GM21786 (cell line): Measurements from ENCODE around the gene MRPS5.

ENCODE experiments used
- ATAC-seq: cut with Tn5 transposase; IDR thresholded peaks from one replicate; pipeline ENCODE4 v1.9.1; 2021; ENCODE audit not compliant: unreplicated experiment

MRPS5 gene

DNA sequence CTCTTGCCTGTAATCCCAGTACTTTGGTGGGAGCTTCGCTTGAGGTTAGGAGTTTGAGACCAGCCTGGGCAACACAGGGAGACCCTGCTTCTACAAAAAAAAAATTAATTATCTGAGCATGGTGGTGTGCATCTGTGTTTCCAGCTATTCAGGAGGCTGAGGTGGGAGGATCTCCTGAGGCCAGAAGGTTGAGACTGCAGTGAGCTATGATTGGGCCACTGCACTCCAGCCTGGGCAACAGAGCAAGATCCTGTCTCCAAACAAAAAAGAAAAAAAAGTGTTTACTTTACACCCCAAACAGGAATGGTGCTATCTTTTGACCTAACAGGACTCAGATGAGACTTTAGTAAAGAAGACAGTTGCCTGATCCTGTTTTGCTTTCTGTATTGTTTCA is 60.5 kb downstream of the MRPS5 start:
- no peak for ATAC-seq

DNA sequence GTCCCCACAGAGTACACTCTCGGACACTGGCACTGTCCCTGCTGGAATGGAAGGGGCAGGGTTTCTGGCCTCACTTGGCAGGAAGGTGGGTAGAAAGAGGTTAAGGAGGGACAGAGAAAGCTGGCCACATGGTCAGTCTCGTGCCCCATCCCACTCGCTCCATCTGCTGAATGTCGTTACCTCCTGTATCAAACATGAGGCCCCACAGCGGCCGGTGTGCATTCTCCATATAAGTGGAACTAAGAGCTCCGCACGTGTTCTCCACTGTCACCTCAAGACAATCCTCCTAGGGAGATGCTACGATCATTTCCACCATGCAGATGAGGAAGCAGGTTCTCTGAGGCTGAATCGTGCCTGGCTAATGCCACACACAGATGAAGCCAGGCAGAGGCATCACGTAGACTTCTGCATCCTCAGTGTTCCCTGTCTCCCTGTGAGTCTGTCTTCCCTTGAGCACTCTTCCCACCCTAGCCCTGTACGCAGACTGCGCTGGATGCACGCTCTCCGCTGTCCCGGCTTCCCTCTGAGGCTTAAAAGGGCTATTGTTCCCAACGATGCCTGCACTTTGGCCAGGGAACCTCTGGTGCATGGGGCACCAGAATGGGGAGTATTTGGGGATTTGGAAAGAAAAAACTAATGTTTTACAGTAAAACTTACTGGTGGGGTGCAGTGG is 61.0 kb downstream of the MRPS5 start:
- no peak for ATAC-seq

DNA sequence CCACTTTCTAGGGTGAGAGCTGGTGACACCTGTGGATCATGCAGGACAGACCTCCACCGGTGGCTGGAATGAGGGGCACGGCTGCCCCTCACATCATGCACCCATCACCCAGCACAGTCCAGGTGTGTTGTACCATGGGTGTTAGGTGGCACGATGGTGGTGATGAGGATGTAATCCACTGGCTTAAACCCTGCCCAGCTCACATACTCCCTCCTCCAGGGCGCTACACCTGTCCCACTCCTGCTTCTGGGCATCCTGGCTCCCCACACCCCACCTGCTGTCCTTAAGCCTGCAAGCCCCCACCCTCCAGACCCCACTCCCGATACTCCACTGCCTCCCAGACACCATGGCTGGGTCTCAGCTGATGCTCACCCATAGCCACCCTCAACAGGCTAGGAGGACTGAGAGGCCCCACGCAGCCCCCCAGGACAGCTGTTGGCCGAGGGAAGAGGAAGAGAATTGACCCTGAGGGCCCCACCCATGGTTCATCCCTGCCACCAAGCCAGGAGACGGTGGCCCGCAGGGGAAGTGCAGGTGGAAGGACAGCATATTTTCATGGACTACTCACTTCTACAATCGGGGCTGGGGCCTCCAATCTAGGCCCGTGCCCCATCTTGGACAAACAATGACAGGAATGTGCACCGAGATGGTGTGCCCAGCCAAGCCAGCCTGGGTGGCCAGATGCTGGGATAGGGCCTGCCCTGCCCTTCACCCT is 61.8 kb downstream of the MRPS5 start:
- ATAC-seq: no peak

DNA sequence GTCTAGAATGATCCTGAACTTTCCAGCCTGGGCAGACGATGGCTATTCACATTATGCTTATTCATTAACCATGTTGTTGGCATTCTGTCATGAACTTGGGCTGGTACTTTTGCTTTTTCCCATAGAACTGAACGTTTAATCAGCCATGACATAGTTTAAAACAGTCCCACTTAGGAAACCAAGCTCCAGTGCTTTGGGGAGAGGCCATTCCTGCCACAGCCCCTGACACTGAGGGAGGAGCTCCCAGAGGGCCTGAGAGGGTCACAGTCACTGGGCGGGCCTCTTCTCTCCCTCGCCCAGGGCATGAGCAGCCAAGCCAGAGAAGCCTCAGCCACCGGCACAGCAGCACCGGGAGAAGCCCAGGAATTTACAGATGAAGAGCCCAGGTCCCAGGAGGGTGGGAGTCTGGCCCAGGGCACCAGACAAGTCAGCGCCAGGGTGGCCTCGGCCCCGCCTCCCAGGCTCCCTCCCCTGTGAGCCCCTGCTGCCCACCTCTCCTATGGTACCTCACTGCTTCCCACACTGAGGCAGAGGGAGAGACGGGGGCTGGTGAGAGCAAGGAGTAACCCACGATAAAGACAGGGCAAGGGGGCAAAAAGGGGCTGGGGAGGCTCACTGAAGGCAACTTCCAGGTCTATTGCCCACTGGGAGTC is 62.5 kb downstream of the MRPS5 start:
- no peak for ATAC-seq

DNA sequence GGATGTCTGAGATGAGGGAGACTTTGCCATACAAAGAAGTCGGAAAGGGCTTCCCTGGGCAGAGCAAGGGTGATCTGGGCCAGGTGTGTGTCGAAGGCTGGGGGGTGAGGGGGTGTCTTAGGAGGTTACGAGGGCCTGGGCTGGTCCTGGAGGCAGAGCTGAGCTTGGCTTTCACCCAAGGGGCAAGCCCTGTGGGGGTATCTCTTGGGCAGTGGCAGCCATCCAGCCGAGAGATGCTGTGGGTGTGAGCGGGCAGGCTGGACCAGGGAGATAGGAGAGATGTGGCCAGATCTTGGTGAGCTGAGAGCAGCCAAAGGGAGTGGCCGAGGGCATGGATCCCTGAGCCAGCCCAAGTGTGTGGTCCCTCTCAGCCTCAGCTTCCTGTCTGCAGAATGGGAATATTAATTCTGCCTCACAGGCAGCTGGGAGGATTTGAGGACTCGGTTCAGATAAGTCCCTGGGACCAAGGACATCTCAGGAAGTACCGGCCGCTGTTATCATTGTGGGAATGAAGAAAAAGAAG is 63.1 kb downstream of the MRPS5 start:
- ATAC-seq: no peak

DNA sequence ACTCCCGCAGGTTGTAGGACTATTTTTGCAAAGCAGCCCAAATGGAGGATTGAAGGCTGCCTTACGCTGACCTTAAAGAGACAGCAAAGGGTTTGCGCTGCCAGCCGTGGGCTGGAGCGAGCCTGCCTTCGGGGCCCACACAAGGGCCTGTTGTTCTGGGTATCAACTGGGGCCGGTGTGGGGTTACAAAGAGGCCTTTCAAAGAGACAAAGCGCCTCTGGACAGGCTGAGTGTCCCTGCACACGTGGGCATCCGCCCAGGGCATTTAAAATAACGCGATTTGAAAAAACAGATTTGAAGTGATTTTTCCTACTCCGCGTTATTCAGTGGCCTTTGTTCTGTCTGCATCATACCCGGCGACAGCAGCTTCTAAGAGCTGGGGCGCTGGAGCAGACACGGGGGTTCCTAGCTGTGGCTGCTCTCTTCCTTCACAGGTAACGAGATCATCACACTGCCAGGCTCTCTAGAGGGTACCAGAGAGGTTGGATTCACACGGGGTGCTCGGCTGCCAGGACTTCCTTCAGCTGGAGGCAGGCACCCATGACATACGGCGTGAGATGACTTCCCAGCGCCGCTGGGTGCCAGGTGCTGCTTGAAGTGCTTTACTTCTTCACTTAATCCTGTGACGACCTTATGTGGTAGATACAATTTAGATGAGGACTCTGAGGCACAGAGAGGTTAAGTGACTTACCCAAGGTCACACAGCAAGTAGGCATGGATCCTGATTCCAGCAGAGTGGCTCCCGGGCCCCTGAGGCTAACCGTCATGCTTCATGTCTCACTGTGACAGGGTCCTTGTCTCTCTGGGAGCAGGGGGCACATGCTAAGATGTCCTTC is 63.9 kb downstream of the MRPS5 start:
- no peak for ATAC-seq

DNA sequence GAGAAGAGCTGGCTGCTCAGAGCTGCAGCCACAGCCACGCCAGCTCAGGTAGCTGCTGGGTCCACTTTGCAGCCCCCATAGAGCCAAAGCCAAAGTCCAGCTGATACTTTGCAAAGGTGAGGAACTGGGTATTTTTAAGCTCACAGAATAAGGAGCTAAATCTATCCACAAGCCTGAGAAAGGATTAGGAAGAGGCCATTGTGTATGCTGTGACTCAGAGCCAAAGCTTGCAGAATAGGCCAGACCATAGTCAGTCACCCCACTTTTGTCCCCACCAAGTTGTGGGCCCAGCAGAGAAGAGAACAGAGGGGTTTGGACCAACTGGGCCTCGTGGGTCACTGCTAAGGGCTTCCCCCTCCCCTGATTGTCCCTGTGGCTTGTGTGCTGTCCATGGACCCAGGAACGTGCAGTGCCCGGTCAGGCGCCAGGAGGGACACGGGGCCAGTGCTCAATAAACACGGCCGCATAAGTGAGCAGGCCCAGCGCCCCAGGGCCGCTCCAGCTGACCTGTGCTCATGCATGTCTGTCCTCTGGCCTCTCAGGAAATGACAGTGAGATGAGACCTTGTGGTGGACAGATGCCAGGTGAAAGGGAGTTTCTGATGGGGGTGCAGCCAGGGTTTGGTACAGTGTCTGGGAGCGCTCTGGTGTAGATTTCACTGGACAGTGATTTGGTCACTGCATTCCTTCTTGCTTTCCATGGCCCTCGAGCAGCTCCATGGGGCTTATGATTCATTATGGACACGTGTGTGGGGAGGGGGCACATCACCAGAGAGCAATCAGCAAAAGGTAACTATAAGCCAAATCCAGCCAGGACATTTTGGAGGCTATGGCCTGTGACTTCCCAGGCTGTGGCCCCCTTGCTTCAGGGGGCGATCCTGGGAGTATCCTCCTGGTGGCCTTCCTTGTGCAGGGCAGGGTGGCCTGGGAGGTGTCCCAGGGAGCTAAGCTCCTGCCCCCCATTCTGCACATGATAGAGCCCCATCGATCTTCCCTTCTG is 64.8 kb downstream of the MRPS5 start:
- no peak for ATAC-seq

DNA sequence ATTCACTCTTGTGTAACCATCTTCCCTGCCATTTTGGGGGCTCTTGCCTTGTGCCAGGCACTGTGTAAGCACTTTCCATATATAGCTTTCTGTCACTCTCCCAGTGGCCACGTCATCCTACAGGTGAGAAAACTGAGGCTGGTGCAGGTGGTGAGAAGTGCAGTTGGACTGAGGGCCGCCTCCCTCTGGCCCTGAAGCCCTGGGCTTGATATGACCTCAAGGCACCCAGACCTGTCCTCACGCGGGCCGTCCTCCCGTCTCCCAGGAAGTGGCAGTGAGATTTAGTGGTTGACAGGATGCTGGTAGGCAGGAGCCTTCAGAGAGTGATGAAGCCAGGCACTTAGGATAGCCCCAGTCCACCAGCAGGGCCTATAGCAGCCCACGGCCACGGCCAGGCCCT is 65.6 kb downstream of the MRPS5 start:
- ATAC-seq: no peak

DNA sequence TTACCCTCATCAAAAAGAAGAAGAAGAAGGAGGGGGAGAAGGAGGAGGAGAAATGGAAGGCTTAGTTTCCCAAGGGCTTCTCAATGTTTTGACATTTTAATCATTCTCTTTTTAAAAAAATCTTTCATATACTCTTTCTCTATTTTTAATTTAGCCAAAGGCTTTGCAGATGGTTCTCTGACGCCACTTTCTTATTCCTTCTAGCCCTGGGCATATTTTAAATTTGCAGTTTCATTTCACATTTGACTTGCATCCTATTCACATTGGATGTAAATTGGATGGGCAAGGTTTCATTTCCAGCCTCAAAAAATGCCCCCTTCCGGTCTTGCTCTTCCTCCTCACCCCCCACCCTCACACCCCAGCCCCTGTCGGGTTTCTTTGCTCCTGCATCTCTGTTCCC is 66.3 kb downstream of the MRPS5 start:
- no peak for ATAC-seq

DNA sequence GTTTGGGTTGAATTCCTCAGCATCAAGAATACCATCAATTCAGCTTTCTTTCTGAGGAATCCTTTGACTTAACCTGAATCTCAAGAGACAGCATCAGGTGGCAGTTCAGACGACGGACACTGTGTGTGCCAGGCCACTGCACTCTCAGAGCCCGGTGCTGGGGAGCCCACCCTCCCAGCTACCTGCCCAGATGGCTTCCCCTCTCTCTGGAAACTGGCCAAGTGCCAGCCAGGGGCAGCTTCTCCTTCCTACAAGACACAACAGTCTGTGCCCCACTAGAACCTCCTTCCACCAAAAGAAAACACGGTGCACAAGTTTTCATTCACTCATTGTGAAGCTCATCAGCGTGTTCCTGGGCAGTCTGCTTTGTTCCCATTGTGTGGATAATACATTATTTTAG is 67.6 kb downstream of the MRPS5 start:
- no peak for ATAC-seq

DNA sequence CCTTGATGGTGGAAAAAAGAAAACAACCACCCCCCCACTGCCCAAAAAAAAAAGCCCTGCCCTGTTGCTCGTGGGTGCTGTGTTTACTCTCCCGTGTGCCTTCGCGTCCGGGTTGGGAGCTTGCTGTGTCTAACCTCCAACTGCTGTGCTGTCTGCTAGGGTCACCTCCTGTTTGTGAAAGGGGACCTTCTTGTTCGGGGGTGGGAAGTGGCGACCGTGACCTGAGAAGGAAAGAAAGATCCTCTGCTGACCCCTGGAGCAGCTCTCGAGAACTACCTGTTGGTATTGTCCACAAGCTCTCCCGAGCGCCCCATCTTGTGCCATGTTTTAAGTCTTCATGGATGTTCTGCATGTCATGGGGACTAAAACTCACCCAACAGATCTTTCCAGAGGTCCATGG is 68.1 kb downstream of the MRPS5 start:
- no peak for ATAC-seq

DNA sequence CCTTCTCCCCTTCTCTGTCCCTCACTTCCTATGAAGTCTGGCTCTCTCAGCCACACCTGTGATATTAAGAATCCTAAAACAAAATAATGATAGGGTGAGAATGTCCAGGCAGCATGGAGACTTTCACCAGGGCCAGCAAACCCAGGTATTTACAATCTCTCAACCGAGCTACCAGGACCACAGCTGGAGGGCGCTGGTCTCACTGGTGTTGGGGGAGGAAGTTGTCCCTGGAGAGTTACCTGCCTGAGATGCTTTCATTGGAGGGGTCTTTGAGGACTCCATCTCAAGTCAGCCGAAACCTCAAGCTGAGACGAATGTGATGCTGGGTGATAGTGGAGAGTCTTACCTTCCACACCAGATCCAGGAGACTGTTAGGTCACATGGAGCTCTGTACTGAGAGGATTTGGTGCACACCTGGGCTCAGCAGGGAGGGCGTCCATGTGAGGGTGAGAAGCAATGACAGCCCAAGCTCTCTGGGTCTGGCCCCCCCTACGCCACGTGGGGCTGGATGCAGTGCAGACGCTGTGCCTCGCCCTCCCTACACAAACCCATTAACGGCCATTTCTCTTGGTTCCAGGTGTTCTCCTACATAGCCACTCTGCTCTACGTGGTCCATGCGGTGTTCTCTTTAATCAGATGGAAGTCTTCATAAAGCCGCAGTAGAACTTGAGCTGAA is 68.7 kb downstream of the MRPS5 start:
- no peak for ATAC-seq

DNA sequence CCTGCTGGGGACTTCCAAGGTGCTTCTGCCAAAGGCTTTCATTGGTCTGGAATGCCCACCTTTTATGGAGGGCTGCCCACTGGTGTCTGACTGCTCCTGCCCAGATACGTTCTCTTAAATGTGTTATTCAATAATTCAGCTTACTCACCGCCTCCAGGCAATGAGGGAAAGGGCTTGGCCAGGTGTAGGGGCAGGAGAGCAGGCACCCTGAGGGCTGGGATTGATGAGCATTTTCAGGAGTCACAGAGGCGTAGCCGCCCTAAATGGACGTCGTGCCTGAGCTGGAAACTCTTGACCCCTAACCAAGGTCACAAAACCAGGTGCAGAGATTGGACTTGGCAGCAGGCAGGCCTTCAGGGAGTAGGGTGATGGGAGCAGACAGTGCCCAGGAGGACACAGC is 69.3 kb downstream of the MRPS5 start:
- ATAC-seq: no peak

DNA sequence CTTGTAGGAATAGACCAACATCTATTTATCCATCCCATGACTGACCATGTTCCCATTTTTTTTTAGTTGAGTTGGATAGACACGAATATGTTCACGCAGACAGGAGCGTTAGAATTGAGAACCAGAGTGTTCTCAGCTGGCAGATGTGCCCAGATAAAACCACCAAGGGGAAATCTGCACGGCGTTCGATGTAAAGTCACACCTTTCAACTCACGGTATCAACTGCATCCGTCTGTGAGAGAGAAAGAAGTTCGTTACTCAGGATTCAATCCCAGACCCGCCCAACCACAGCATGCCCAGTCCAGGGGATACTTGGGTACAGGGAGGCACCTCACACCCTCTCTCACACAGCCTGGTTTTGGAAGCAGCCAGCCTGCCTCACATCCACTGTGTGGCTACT is 70.0 kb downstream of the MRPS5 start:
- no peak for ATAC-seq

DNA sequence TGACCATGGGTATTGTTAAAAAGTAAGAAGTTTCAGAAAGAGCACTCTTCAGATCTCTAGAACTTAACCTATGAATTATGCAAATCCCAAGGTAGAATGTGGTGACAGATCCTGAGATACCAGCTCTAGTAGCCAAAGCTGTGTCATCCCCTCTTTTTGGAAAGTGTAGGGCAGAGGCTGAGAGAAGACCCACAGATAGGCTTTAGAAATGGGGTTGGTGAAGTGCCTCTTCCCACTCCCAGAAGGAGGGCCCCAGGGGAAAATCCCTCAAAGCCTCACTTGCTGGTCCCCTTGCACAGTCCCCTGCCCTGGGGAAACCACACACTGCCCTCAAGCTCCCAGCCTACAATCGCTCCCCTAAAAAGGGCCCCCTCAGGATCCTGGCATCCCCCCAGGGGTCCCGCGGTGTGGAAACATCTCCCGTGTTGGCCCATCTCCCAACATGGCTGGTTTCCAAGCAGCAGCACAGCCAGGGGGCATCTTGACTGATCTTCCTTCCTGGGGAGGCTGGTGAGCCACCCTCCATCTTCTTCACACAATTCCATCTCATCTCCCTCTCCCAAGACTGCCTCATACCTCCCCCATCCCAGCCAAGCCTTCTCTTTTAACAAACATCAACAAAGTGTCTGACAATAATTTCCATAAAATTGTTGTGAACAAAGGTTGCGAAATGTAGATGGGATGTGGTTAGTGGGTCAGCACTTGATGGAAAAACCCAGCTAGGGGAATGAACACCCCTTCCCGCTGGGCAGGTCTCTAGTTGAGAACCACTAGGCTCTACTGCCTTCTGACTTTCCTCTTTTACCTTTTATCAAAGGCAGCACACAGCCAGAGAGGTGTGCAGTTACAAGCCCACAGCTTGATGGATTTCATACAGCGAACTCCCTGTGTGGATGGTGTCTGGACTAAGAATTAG is 71.0 kb downstream of the MRPS5 start:
- no peak for ATAC-seq

DNA sequence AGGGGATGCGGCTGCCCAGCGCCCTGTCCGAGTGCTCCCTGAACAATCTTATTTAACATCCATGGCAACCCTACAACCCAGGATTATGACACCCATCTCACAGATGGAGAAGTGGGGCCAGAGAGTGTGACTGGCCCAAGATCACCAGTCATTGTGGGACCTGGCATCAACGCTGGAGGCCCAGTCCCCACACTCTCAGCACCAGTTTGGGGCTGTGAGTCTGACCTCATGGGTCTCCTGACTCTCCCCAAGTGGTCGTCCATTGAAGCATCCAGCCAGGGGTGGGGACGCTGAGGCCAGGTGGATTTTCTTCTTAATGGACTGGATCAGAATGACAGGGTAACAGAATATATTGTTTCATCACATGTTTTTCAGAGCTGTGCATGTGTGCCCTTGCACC is 71.6 kb downstream of the MRPS5 start:
- ATAC-seq: no peak

DNA sequence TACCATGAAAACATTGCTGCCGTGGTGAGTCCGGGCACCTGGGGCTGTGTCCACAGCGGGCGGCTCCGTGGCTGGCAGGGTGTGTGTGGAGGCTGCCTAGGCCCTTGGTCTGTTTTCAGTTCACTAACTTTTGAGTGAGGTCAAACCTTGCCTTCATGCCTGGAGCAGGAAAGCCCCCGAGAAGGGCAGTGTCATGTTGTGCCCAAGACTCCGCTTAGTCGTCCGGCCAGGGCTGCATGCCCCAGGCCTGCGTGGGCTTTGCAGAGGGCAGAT is 72.0 kb downstream of the MRPS5 start:
- ATAC-seq: no peak

DNA sequence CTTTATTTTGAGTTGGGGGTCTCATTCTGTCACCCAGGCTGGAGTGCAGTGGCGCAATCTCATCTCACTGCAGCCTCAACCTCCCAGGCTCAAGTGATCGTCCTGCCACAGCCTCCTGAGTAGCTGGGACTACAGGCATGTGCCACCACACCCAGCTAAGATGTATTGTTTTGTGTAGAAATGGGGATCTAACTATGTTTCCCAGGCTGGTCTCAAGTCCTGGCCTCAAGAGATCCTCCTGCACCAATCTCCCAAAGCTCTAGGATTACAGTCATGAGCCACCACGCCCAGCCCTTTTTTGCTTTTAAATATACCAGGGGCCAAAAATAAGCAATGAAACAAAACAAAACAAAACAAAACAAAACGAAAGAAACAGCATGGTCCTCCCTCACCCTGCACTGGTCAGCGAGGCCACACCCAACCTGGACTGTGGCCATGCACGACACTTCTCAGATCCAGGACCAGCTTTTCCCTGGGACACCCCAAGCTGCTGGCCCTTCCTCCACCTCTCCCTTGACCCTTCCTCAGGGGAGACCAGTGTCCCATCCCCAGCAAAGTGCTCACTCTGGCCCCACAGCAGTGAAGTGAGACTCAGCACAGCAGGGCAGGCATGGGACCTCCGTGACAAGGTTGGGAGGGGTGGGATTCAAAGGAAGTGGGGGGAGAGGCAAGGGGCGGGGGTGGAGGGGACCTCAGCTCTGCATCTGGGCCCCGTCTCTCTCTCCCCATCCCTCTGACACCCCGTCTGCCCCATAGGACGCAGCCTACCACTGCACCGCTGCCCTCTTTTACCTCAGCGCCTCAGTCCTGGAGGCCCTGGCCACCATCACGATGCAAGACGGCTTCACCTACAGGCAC is 72.6 kb downstream of the MRPS5 start:
- no peak for ATAC-seq
